GM19099 (cell line): ENCODE data around the gene CDH22.

ENCODE experiments used
- POLR2A ChIP-seq: IDR thresholded peaks from 3 replicates; pipeline ENCODE4 v1.6.1; 2011; ENCODE audit warnings: low read depth; ENCODE audit not compliant: insufficient read length; ENCODE audit errors: extremely low read depth

Gene CDH22

DNA sequence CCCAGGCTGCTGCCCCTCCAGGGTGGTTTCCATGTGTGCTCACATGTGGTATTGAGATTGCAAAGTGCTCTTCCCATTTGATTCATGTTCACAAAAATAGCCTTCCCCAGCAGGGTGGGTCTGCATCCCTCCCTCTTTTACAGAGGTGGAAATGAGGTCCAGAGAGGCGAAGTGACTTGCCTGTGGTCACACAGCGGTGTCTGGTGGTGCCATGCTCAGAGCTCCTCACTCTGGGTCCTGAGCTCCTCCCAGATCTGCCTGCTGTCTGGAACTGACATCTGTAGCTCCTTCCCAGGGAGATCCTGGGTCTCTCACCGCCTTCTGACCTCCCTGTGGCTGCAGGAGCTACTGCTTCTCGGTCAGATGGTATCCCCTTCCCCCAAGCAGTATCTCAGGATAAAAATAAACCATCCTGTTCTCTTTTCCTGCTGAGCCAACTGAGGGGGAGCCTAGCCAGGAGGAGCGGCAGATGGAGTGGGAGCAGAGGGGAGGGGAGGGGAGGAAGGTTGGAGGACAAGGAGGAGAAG, 178.3 kb downstream of the CDH22 start:
- TF ChIP-seq POLR2A, result peak; percentile 57

DNA sequence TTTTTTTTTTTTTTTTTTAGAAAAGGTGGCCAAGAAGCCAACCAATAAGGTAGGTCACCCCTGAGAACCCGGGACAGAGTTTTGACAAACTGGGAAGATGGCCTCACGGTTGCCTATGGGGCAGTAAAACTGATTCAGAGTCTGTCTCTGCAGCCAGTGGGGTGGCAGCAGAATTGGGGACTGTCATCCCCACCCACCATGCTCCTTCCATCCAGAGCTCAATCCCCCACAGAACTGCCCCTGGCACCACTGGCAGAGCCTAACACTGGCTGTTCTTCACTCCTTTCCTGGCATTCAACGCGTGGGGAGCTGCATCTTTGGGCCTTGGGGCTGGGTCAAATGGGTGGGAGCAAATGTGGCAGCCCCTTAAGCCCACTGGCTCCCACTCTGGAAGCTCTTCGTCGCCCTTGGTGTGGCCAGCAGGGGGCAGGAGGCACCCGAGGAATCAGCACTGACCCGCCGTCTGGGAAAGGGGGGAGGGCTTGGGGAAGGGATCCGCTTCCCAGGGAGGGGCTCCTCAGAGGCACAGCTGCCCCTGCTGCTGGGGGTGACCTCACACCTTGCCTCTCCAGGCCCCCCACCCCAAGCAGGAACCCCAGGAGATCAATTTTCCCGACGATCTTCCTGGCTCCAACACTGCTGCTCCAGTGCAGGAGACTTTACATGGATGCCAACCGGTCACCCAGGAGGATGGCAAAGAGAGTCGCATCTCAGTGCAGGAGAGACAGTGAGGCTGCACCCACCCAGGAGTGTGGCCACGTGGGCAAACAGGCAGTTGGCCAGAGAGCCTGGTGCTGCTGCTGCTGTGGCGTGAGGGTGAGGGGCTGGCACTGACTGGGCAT, 179.8 kb downstream of the CDH22 start:
- TF ChIP-seq POLR2A, result no peak

DNA sequence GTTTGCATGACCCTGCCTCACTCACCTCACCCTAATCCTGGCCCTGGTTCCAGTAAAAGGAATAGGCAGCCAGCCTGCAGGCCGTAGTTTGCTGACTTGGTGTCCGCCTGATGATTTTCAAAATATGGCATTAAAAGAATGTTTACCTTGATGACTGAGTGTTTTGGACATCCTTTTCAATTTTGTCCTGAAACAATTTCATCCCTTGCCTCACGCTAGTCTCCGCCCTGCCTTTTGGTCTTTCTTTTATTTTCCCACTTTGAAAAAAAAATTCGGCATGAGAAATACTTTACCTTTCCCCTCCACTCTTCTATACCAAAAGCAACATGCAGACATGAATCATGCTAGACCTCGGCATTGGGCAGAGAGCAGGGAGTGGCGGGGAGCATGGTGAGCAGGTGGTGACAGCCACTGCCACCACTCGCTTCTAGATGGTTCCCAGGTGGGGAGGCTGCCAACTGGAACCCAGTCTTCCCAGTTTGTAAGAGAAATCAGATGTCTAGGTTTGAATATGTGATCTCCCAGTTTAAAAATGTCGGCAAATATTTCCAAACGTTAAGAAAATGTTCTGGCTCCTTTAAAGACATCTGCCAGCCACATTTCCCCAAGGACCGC, 180.8 kb downstream of the CDH22 start:
- TF ChIP-seq POLR2A, result peak; percentile 19

DNA sequence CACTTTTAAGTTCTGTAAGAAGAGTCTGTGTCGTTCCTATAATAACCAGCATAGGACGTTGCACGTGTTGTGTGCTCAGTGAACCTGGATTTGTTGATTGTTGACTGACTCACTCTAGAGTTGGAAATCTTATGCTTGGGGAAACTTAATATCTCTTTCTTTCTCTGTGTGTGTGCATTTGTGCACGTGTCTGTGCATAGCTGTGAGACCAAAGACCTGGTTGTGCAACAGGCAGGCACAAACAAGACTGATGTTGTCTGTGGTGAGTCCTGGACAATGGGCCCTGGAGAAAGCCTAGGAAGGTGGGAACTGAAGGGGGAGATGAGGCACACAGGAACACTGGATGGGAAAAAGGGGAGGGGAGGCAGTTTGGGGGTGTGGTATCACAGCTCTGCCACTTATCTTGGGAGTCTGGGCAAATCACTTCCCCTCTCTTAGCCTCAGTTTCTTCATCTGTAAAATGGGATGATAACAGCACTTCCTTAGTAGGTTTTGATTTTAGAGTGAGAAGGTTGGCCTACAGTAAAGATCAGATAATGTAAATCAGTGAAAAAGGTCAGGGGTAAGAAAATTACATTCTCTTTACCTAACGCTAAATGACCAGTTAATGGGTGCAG, 181.8 kb downstream of the CDH22 start:
- no peak for TF ChIP-seq POLR2A
